Measurements from ENCODE around the gene EBNA1BP2.
"Not testable (repeated sequence)": the region's sequence is repeated elsewhere in the genome, so short reads cannot be mapped to it uniquely, and the experiment has no call there.

EBNA1BP2 gene

DNA sequence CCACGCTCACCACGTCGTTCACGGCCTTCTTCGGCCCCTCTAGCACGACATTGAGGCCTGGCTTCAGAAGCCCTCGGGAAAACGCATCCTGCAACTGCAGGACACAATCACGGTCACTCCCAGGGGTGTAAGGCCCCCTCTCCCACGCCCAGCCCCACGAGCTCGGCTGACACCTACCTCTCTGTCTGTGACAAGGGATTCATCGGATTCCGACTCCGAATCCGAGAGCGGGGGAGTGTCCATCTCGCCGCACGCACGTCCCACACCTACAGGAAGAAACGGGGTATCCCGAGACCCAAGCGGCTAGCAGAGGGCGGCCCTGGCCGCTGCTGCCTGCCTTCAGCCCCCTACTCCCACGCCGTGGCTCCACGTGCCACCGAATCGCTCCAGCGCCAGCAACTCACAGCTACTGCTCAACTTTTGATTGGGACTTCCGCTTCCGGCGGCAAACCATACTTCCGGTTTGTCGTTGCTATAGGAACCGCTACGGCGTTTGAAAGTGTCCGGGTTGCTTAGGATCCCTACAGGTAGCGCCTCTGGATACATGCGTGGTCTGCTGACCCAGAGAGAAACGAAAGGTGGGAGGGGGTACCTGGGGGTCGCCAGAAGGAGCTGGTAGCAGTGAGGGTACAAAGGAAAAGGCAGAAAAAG, at the start of gene EBNA1BP2, which contains the start of gene CFAP57:
EBNA1BP2 (minus strand) TSS at position 415 of the 651 bp plus-strand sequence; CDS start at position 243, 172 bp downstream.
CFAP57 (plus strand) TSS at position 455 of the 651 bp plus-strand sequence. CDS start 424 bp downstream, outside the sequence.
- DNase-seq (ENCODE audit: low read depth in 2 of 2): peak; percentile 87 to 88

DNA sequence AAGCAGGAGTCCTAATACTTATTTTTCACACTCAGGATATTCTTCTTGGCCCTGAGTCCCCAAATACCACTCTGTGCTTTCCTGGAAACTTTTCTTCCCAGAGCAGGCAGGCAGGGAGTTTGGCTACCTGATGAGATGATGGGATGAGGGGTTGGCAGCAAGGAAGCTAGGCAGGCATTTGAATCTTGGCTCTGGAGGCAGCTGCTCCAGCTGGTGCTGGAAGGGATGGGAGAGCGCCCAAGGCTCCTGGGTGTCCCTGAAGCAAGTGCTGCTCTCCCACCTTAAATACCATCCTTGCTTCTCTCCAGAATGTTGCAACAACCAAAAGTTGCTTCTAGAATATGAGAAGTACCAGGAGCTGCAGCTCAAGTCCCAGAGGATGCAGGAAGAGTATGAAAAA, 49.7 kb upstream of the EBNA1BP2 start:
- DNase-seq (ENCODE audit: low read depth in 2 of 2): no peak

- DNase-seq (ENCODE audit: low read depth in 2 of 2): no peak
Measured at GRCh38 chr1:43220905-43221778, 49.1 kb upstream of the EBNA1BP2 start.

DNA sequence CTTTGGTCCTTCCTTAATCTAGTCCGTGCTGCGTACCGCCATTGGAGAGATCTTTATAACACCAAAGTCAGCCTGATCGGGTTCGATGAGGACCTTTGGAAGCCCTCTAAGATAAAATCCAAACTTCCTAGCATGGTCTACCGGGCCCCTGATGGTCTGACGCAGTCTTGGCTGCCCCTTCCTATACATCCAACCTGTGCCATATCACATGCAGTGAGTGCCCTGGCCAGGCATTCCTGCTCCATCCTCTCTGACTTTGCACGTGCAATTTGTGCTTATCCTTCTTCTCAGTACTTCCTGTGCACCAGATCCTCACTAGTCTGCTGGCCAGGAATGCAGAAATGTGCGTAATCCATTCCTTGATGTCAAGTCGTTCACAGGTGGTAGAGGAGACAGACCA, 45.7 kb upstream of the EBNA1BP2 start:
- no peak for DNase-seq (ENCODE audit: low read depth in 2 of 2)

GRCh38 chr1:43214501-43215444, 42.7 kb upstream of the EBNA1BP2 start:
- DNase-seq (ENCODE audit: low read depth in 2 of 2): no peak

GRCh38 chr1:43208277-43208676, 36.2 kb upstream of the EBNA1BP2 start:
- DNase-seq (ENCODE audit: low read depth in 2 of 2): not testable (repeated sequence)

GRCh38 chr1:43207229-43207853, 35.3 kb upstream of the EBNA1BP2 start:
- DNase-seq (ENCODE audit: low read depth in 2 of 2): no peak

DNA sequence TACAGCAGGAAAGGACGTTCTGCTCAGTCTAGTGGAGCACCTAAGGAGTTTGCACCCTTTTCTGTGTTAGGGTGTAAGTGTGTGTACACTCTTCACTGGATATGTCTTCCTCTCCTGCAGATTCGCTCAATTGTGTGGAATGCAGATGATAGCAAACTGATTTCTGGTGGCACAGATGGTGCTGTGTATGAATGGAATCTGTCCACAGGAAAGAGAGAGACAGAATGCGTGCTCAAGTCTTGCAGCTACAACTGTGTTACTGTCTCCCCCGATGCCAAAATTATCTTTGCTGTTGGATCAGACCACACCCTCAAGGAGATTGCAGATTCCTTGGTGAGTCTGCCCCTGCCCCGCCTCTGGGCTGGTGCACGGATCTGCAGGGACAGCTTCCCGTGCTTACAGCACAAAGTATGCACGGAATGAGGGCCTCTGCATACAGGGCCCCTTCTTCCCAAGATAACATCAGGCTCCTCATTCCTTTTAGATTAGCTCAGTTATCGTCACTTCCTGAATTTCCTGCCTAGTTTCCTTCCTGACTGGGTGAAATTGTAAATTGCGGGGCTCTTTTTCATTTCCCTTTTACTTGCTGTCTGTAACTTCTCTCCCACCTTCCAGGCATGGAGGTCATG, 34.6 kb upstream of the EBNA1BP2 start:
- DNase-seq (ENCODE audit: low read depth in 2 of 2): no peak

- no peak for DNase-seq (ENCODE audit: low read depth in 2 of 2)
Measured at GRCh38 chr1:43205671-43206070, 33.6 kb upstream of the EBNA1BP2 start.

GRCh38 chr1:43204394-43204793, 32.3 kb upstream of the EBNA1BP2 start:
- no peak for DNase-seq (ENCODE audit: low read depth in 2 of 2)

DNA sequence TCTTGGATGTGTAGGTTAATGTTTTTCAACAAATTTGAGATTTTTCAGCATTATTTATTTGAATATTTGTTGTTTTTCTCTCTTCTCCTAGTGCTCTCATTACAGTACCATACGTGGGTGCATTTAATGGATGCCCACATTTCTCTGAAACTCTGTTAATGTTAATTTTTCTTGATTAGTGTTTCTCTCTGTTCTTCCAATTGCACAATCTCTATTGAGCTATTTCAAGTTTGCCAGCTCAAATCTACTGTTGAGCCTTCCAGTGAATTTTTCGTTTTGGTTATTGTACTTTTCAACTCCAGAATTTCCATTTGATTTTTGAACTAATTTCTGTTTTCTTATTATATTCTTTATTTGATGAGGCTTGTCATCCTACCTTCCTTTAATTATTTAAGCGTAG, 31.8 kb upstream of the EBNA1BP2 start:
- no peak for DNase-seq (ENCODE audit: low read depth in 2 of 2)

- no peak for DNase-seq (ENCODE audit: low read depth in 2 of 2)
Measured at GRCh38 chr1:43199093-43199726, 27.1 kb upstream of the EBNA1BP2 start.

DNA sequence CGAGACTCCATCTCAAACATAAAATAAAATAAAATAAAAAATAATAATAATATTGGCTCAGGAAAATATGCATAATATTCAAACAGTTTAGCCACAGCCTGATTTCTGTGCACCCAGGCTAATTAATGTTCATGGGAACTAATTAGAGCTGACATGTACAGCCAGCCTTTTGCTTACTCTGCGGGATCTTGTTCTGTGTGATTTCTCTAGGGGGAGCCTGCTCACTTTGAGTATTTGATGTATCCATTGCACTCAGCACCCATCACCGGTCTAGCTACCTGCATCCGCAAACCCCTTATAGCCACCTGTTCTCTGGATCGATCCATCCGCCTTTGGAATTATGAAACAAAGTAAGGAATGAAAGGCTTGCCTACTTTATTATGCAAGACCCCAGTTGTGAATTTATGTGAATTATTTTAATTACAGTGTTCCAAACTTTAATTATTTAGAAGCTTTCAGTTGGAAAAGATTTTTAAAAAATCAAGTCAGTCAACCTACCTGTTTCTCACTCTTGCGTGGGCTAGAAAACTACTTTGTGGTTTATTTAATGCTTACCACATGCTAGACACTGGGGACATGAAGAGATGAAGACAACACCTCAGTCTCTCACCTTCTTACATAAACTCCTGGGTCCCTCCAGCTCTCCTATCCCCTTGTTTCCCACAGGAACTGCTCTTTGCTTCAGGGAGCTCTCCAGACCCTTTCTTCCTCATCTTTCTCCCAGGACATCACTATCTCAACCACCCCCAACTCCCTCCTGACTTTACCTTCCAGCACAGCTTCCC, 25.4 kb upstream of the EBNA1BP2 start:
- DNase-seq (ENCODE audit: low read depth in 2 of 2): no peak

- no peak for DNase-seq (ENCODE audit: low read depth in 2 of 2)
Measured at GRCh38 chr1:43194509-43194908, 22.4 kb upstream of the EBNA1BP2 start.

- no peak for DNase-seq (ENCODE audit: low read depth in 2 of 2)
Measured at GRCh38 chr1:43188106-43188505, 16.0 kb upstream of the EBNA1BP2 start.

DNA sequence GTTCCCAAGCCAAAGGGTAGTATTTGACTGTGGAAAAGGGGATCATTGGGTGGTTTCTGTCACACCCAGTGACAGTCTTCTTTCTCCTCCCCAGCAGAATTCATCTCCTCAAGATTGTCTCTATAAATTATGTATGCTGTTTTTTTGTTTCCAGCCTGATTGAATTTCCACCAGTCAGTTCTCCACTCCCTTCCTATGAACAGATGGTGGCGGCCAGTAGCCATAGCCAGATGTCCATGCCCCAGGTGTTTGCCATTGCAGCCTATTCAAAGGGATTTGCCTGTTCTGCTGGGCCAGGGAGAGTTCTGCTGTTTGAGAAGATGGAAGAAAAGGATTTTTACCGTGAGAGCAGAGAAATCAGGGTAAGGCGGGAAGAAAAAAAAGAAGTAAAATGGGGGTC, 12.9 kb upstream of the EBNA1BP2 start:
- no peak for DNase-seq (ENCODE audit: low read depth in 2 of 2)

- DNase-seq (ENCODE audit: low read depth in 2 of 2): no peak
Measured at GRCh38 chr1:43184388-43184787, 12.3 kb upstream of the EBNA1BP2 start.

DNA sequence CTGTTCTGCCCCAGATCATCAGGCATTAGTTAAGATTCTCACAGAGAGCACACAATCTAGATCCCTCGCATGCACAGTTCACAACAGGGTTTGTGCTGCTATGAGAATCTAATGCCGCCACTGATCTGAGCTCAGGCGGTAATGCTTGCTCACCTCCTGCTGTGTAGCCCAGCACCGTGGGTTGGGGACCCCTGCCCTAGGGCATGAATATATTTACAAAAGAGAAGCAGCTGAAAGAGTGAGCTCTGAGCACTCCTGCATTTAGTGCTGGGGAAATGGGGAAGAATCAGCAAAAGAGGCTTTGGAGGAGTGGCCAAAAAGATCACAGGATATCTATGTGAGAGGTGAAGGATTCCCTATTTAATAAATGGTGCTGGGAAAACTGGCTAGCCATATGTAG, 5.6 kb upstream of the EBNA1BP2 start:
- no peak for DNase-seq (ENCODE audit: low read depth in 2 of 2)

DNA sequence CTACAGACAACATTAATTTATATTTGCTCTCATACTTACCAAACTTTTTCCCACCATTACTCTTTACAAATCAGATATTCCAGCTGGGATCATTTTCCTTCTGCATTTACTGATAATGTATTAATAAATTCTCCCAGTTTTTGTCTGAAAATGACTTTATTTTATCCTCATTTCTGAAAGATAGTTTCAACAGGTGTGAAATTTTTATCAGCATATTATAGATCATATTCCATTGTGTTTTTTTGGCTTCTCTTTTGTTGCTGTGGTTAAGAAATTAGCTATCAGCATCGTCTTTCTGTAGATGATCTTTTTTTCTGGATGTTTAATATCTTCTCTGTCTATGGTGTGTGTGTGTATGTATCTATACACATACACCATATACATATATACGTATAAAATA, 2.8 kb upstream of the EBNA1BP2 start:
- no peak for DNase-seq (ENCODE audit: low read depth in 2 of 2)

- peak; percentile 79 to 85 for DNase-seq (ENCODE audit: low read depth in 2 of 2)
Measured at GRCh38 chr1:43172527-43172972, 460 bp upstream of the EBNA1BP2 start.
